GM12891 (cell line): Measurements from ENCODE around the gene NACC1.

Experiments used
- POLR2A ChIP-seq: IDR thresholded peaks from 2 replicates; pipeline ENCODE4 v1.6.1; 2011; ENCODE audit warnings: low read depth, low read length, control low read depth
- POLR2AphosphoS5 ChIP-seq: IDR thresholded peaks from 2 replicates; pipeline ENCODE4 v1.6.1; 2011; ENCODE audit warnings: low read depth, low read length, control low read depth

- TF ChIP-seq POLR2A (no peak), POLR2AphosphoS5 (no peak; the same call in 1 of the 2 replicates)
These were observed 35.6 kb downstream of the NACC1 start for GRCh38 chr19:13153569-13154240.
